ENCODE data around the gene RNF130.

RNF130 gene, protein sequence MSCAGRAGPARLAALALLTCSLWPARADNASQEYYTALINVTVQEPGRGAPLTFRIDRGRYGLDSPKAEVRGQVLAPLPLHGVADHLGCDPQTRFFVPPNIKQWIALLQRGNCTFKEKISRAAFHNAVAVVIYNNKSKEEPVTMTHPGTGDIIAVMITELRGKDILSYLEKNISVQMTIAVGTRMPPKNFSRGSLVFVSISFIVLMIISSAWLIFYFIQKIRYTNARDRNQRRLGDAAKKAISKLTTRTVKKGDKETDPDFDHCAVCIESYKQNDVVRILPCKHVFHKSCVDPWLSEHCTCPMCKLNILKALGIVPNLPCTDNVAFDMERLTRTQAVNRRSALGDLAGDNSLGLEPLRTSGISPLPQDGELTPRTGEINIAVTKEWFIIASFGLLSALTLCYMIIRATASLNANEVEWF

DNA sequence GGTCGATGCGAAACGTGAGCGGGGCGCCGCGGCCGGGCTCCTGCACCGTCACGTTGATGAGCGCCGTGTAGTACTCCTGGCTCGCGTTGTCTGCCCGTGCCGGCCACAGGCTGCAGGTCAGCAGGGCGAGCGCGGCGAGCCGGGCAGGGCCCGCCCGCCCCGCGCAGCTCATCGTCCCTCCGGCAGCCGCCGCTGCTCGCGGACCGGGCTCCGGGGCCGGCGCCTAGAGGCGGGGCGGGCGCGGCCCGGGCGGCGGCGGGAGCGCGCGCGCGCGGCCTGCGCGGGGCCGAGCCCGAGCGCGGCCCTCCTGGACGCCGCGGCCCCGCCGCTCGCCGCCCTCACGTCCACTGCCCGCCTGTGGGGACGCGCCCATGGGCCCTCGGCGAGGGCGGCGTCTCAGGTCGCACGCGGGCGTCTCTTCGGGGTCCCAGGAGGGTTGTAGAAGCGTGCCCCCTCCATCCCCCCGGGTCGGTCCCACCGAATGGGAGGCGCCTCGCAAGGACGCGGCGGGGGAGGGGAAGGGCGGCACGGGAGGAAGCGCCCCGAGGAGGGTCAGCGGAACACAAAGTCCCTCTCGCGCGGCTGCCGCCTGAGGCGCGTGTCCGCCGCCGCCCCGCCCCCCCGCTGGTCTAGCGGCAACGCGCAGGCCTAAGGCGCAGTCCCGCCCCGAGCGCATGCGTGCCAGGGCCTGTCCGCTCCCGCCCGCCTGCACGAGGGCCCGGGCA, at the start of gene RNF130:
Gene RNF130 (minus strand): TSS at position 229 of the 725 bp plus-strand sequence. CDS start 57 bp downstream, at position 172.
- TF ChIP-seq GATA3 (IDR thresholded peaks at IDR 0.05; ENCODE audit: low read depth, low read length) = no peak
- no peak for TF ChIP-seq GATA2 (IDR thresholded peaks at IDR 0.05; ENCODE audit: low read depth, low read length)

DNA sequence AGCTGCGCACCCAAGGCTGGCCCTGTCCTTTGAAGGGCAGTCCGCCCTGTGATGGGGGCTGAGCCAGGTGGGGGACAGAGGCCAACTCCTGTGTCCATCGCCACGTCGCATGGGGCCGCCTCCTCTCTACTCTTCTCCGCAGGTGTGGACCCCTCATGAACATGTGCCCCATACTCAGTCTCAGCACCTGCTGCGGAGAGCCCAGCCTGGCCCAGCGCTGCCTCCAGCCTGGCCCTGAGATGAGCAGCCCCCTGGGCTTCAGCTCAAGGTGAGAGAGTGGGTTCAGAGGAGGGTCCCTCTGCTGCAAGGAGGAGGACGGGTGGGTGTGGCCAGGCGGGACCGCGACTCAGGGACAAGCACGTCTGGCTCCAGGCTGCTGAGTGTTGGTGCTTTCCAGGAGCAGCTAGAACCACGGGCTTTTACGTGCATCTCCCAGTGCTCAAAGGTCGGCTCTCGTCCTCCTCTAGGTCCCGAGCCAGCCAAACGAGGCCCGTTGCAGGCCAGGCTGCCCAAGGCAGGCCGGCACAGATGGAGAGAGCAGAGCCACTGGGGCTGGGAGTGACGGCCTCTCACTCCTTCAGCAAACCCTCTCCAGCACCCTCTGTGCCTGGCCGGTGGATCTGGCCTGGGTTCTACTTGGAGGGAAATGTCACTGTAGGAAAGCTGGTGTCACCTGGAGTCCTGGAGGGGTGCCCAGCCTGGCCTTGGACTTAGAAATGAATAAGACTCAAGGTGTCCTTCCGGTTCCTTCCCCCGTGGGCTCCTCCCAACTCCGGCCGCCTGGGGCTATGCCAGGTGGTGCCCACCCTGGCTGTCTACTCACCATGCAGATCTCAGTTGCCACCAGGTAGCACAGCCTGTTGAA, 48.9 kb upstream of the RNF130 start:
- TF ChIP-seq GATA2 (IDR thresholded peaks at IDR 0.05; ENCODE audit: low read depth, low read length) (no peak), GATA3 (IDR thresholded peaks at IDR 0.05; ENCODE audit: low read depth, low read length) (no peak)

DNA sequence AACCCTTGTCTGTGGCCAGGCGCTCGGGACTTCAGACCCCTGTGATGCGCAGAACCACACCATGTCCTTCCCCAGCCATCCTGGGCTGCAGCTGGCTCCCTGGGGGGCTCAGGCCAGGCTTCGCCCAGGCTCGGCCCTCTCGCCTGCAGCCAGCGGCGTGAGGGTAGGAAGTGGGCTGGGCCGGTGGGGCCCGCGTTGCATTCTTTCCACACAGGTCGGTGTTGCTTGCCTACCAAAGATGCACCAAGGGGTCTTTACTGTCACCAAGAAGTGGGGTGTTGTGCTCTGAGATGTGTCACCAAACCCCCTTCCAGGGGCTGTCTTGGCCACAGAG, 48.3 kb upstream of the RNF130 start:
- TF ChIP-seq GATA3 (IDR thresholded peaks at IDR 0.05; ENCODE audit: low read depth, low read length) (no peak), GATA2 (IDR thresholded peaks at IDR 0.05; ENCODE audit: low read depth, low read length) (no peak)

DNA sequence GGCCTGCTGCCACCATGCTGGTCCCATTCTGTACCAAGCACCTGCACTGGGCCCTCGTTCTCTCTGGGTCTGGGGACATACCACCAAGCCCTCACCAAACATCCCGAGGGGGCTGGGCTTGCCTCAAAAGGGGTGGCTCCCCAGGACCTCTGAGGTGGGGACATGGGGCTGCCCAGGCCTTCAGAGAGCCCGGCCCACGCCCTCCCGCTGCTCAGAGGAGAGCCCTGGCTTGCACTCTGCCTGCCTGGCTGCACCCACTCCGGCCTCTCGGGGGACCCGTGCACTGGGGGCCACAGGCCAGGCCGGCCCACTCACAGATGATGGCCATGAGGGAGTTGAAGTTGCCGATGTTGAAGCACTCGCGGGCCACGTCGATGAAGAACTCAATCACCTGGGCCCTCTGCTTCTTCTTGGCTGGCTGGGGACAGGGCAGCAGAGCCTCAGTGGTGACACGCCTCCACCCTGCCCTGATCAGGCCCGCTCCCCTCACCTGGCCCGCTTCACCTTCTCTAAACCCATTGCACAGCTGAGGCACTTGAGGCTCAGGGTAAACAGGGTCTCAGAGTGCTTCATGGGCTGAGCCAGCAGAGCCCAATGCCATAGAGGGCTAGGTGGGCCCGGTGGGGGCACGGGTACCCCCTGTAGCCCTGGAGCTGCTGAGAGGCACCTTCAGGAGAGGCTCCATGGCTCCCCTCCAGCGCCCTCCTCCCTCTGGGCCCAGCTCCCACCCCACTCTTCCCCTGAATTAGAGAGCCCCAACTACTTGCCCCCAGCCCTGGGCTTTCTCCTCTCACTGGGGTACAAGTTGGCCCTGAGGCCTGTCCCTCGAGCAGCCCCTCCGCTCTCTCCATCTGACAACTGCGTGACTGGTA, 47.7 kb upstream of the RNF130 start:
- TF ChIP-seq GATA3 (IDR thresholded peaks at IDR 0.05; ENCODE audit: low read depth, low read length) = no peak
- no peak for TF ChIP-seq GATA2 (IDR thresholded peaks at IDR 0.05; ENCODE audit: low read depth, low read length)

DNA sequence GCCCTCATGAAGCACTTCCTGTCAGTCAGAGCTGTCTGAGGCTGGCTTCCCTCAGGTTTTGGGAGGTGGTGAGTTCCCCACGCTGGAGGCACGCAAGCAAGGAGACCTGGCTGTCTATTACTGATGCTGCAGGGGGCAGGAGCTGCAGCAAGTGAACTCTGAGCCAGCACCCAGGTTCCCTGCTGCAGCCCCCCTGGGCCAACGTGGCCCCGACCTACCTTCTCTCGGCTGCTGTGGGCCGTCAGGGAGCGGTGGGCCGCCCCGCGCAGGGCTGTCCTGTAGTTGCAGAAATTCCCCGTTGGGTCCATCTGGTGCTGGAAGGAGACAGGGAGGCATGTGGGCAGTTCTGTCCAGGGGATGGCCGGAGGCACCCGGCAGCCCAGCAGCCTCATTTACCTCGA, 46.8 kb upstream of the RNF130 start:
- TF ChIP-seq GATA3 (IDR thresholded peaks at IDR 0.05; ENCODE audit: low read depth, low read length) = no peak
- no peak for TF ChIP-seq GATA2 (IDR thresholded peaks at IDR 0.05; ENCODE audit: low read depth, low read length)

DNA sequence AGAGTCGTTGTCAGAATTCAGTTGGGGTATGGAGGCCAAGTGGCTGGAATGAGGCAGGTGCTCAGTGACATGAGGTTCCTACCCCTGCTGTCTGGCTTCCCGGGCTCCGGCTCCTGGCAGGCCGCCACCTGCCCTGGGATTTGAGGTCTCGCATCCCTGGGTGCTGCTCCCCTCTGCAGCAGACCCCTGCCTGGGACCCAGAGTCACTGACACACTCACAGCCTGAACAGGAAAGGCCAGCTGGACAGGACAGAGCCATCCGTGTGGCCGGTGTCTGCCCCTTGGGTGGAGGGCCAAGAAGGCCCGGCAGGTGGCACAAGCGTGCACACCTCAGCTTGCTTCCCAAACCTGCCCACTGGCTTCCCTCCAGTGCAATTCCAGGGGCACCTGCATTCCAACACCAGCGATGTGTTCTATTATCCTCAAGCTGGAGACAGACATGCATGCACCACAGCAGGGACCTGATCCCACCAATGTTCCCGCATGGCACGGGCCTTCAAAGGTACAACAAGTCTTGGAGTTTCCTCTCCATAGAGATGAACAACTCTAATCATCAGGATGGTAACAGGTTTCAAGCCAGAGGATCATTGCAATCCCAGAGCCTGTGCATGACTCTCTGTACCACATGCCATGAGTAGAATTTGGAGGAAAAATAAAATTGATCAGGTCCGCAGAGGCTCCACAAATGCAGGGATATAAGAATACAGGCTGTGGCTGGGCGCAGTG, 45.6 kb upstream of the RNF130 start:
- TF ChIP-seq GATA2 (IDR thresholded peaks at IDR 0.05; ENCODE audit: low read depth, low read length) (no peak), GATA3 (IDR thresholded peaks at IDR 0.05; ENCODE audit: low read depth, low read length) (no peak)

DNA sequence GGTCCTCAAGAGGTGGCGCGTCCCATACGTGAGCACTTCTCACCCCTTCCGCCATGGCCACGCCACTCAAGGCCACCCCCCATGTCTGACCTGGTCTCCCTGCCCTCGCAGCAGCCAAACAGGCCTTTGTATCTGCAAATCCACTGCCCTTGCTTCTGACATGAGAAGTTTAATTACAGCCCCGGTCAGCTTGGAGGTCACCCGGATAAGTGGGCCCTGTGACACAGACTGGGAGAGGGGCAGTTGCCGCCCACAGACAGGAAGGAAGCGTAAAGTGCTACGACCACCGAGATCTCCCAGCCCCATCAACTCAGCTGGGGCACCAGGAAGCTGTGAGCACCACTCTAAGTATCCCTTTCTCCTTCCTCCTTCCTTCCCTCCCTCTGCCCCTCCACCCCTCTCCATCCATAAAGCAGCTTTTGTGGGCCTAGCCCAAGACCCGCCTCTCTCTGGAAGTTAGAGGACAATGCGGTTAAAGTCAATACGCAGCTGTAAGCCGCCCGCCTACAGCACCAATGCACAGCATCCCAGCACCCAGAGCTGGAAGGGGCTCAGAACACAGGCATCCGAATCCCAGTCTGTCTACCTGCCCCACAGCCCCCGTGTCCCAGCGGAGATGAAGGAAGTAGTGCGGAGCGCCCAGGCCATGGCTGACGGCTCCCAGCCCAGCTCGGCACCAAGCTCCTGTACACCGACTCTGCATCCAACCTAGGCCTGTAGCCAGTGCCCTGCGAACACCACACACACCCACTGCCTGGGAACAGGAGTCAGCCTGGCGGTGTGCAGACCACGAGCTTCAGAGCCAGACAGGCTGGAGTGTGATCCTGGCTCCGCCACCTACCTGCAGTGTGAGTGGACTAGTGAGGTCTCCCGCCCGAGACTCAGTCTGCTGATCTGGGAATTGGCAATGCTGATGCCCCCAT, 44.8 kb upstream of the RNF130 start:
- TF ChIP-seq GATA2 (IDR thresholded peaks at IDR 0.05; ENCODE audit: low read depth, low read length) (no peak), GATA3 (IDR thresholded peaks at IDR 0.05; ENCODE audit: low read depth, low read length) (no peak)

DNA sequence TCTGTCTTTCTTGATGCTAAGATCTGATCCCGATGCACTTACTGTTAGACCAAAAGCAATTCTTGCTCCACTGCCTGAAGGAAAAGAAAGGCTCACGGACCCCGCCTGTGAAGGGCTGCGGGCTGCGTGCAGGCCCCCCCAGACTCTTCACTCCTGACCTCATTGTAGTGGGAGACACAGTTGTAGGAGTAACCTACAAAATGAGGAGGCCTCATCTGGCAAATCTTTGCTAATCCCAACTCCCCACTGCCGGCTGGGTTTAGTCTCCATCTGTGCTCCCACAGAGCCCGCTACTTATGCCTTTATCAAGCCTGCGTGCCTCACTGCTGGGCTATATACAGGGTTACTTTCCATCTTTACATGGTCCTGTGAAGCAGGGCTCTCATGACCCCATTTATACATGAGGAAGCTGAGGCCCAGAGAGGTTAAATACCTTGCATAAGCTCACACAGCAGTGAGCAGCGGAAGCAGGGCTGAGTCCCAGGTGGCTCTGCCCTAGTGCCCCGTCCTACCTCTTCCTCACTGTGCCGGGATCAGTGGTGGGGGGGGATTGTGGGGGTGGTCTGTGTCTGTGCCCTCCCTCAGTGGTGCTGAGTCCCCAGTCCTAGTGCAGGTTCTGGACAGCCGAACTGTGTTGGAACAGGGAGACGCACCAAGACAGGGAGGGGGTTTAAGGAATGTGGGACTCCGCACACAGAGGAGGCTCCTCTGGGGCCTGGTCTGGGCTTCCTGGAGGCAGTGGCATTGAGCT, 43.9 kb upstream of the RNF130 start:
- no peak for TF ChIP-seq GATA2 (IDR thresholded peaks at IDR 0.05; ENCODE audit: low read depth, low read length)
- TF ChIP-seq GATA3 (IDR thresholded peaks at IDR 0.05; ENCODE audit: low read depth, low read length) = no peak

DNA sequence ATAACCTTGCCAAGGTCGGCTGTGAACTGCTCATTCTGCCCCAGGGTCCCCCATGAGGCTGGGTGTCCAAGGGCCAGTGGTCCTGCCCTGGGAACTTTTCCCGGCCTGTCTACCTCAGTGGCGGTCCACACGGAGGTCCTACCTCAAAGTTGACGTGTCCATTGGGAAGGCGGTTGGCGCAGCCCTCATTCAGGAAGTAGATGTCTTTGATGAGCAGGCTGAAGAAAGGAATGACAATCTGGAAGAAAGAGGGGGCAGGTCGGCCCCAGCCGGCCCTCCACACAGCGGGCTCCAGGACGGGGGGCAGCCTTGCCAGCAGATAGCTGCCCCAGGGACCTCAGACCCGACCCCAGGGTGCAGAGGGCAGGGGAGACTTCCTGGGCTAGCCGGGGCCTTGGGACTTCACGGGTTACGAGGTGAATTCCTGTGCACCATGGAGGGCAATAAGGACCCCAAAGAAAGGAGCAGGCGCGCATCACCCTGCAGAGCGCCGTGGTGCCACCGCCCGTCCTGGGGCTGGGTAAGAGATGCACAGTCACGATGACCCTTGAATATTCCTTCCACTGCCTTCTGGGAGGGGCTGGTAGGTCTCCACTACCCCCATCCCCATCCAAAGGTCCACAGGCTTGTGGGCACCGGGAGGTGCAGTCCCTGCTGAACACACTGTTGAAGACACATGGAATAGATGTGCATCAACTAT, 42.9 kb upstream of the RNF130 start:
- TF ChIP-seq GATA2 (IDR thresholded peaks at IDR 0.05; ENCODE audit: low read depth, low read length) = no peak
- no peak for TF ChIP-seq GATA3 (IDR thresholded peaks at IDR 0.05; ENCODE audit: low read depth, low read length)

DNA sequence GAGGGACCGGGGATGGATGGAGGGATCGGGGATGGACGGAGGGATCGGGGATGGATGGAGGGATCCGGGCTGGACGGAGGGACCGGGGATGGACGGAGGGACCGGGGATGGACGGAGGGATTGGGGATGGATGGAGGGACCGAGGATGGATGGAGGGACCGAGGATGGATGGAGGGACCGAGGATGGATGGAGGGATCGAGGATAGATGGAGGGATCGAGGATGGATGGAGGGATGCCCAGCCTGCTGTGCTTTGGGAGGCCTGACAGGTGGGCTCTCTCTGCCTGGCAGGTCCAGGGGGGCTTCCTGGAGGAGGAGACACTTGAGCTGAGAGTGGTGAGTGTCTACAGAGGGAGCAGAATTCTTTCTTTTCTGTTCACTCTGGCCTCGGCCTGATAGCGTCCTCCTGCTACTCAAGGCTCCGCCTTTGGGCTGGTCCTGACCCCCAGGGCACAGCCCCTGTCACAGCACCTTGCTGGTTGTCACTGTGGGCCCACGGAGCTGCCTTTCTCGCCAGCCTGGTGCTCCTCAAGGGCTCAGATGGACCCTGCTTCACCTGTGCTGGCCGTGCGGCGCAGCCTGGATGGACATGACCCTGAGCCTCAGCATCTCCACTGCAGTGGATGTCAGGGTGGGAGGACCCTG, 42.2 kb upstream of the RNF130 start:
- no peak for TF ChIP-seq GATA3 (IDR thresholded peaks at IDR 0.05; ENCODE audit: low read depth, low read length)
- TF ChIP-seq GATA2 (IDR thresholded peaks at IDR 0.05; ENCODE audit: low read depth, low read length) = no peak

All from SH-SY5Y (cell line).